ENCODE results near the gene RAPGEF4. TPM values are rescaled to one million over a fixed set of nuclear protein-coding genes. Genes with fewer than 3 reads are reported as not detected.

Gene RAPGEF4
- total RNA-seq, 1 donor: 0.36 TPM

DNA sequence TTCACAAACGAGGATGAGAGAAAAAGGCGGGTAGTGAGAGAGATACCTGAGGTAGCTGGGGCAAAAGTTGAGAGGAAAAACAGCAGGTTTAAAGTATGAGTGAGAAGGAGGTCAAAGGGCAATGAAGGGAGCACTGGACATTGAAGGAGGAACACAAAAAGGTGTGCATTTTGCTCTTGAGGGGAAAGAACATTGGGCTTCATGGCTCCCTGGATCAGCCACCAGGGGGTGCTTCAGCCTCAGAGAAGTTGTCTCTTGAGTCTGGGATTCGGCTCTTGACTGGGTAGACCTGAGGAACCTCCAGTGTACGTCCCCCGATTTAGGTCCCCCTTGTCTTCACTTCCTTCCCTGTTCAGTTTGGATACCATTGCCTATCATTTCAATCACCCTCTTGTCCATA, 128.5 kb downstream of the RAPGEF4 start:
- Histone ChIP-seq H4K20me1 (ENCODE audit: insufficient read depth, low read length) (no peaks in the 10 kb centered on the region), H3K4me3 (ENCODE audit: insufficient read depth, low read length) (no peak overlapping the region), H3K27me3 (ENCODE audit: insufficient read depth, low read length) (peaks cover 8% of the 10 kb centered on the region), H3K4me1 (ENCODE audit: insufficient read depth, low read length) (peaks cover 4% of the 10 kb centered on the region), H3K27ac (ENCODE audit: low read depth, low read length) (no peak overlapping the region), H3K9me3 (ENCODE audit: low read depth, low read length) (no peaks in the 10 kb centered on the region), H3K4me2 (ENCODE audit: insufficient read depth, low read length) (no peak overlapping the region), H2AFZ (ENCODE audit: low read length) (no peak overlapping the region), H3K36me3 (ENCODE audit: insufficient read depth, low read length) (no peaks in the 10 kb centered on the region), H3K79me2 (ENCODE audit: insufficient read depth, low read length) (no peaks in the 10 kb centered on the region)
- DNase-seq (ENCODE audit: insufficient read length, low spot score, missing footprints): no peak
- TF ChIP-seq, protein P1, sequence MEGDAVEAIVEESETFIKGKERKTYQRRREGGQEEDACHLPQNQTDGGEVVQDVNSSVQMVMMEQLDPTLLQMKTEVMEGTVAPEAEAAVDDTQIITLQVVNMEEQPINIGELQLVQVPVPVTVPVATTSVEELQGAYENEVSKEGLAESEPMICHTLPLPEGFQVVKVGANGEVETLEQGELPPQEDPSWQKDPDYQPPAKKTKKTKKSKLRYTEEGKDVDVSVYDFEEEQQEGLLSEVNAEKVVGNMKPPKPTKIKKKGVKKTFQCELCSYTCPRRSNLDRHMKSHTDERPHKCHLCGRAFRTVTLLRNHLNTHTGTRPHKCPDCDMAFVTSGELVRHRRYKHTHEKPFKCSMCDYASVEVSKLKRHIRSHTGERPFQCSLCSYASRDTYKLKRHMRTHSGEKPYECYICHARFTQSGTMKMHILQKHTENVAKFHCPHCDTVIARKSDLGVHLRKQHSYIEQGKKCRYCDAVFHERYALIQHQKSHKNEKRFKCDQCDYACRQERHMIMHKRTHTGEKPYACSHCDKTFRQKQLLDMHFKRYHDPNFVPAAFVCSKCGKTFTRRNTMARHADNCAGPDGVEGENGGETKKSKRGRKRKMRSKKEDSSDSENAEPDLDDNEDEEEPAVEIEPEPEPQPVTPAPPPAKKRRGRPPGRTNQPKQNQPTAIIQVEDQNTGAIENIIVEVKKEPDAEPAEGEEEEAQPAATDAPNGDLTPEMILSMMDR (IDR thresholded peaks at IDR 0.05; ENCODE audit: extremely low read depth, low read depth, low read length): peak; percentile 83

DNA sequence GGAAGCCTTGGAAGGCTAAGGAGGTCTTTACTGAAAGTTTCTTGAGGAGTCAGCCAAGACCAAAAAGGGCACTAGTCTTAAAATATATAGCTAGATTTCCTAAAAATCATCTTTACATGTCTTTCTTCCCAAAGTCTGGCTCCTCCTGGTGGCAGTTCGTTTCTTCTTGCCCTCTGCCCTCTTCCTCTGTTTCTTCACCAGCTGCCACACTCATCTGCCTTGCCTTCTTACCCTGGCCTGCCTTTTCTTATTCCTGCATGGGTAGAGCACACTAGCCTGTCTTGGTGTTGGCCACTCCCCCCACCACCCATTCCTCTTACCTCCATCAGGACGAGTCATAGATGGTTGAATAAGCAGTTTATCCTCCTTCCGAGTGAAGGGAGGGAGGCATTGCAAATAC, 129.8 kb downstream of the RAPGEF4 start:
- H2AFZ ChIP-seq (ENCODE audit: low read length): no peak overlapping the region
- no peak overlapping the region for H3K4me2 ChIP-seq (ENCODE audit: insufficient read depth, low read length)
- no peak overlapping the region for H3K27ac ChIP-seq (ENCODE audit: low read depth, low read length)
- no peaks in the 10 kb centered on the region for H3K36me3 ChIP-seq (ENCODE audit: insufficient read depth, low read length)
- no peaks in the 10 kb centered on the region for H4K20me1 ChIP-seq (ENCODE audit: insufficient read depth, low read length)
- no peaks in the 10 kb centered on the region for H3K4me1 ChIP-seq (ENCODE audit: insufficient read depth, low read length)
- TF ChIP-seq, protein P1 (IDR thresholded peaks at IDR 0.05; ENCODE audit: extremely low read depth, low read depth, low read length): peak; percentile 54
- H3K79me2 ChIP-seq (ENCODE audit: insufficient read depth, low read length): no peaks in the 10 kb centered on the region
- peak; percentile 26 for DNase-seq (ENCODE audit: insufficient read length, low spot score, missing footprints)
- no peak overlapping the region for H3K4me3 ChIP-seq (ENCODE audit: insufficient read depth, low read length)
- H3K9me3 ChIP-seq (ENCODE audit: low read depth, low read length): no peaks in the 10 kb centered on the region
- peaks cover 5% of the 10 kb centered on the region for H3K27me3 ChIP-seq (ENCODE audit: insufficient read depth, low read length)

DNA sequence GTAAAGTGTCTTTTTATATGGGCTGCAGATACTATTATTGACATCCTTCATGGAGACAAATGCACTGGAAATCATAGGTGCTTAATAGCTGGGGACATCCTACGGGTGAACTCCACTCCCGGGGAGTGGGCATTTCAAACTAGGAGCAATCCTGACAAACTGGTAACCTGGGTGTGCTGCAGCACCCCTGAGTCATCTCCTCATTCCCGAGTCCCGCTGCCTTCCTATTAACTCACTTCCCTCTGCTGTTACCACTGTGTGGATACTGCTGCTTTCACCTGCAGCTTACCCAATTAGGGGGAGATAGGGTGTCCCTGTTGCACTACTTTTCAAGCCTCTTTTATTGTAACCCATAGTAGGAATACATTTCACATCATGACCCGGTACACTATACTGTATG, 134.2 kb downstream of the RAPGEF4 start:
- Histone ChIP-seq H2AFZ (ENCODE audit: low read length) (no peak overlapping the region), H3K27me3 (ENCODE audit: insufficient read depth, low read length) (no peaks in the 10 kb centered on the region), H3K4me2 (ENCODE audit: insufficient read depth, low read length) (no peak overlapping the region), H3K9me3 (ENCODE audit: low read depth, low read length) (no peaks in the 10 kb centered on the region), H3K79me2 (ENCODE audit: insufficient read depth, low read length) (no peaks in the 10 kb centered on the region), H3K36me3 (ENCODE audit: insufficient read depth, low read length) (no peaks in the 10 kb centered on the region), H3K27ac (ENCODE audit: low read depth, low read length) (no peak overlapping the region), H3K4me1 (ENCODE audit: insufficient read depth, low read length) (no peaks in the 10 kb centered on the region), H4K20me1 (ENCODE audit: insufficient read depth, low read length) (no peaks in the 10 kb centered on the region), H3K4me3 (ENCODE audit: insufficient read depth, low read length) (no peak overlapping the region)
- DNase-seq (ENCODE audit: insufficient read length, low spot score, missing footprints): no peak
- TF ChIP-seq, protein P1 (IDR thresholded peaks at IDR 0.05; ENCODE audit: extremely low read depth, low read depth, low read length): no peak

DNA sequence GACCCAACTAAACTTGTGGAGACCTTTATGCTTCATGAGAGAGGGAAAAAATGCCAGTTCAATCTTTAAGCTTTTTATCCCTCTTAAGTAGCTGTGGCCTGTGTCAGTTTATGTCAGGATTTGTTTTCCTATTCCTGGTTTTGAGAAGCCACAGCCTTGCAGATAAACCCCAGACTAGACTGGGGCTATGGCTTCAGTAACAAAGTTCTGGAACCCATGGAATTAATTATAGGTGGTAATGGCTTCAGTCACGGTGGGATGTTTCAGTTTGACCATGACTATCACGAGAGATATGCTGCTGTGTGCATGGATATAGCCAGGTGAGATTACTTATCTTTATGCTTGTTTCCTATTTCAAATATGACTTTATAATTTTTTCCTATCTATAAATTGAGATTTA, 134.8 kb downstream of the RAPGEF4 start:
- Histone ChIP-seq H4K20me1 (ENCODE audit: insufficient read depth, low read length) (no peaks in the 10 kb centered on the region), H3K27ac (ENCODE audit: low read depth, low read length) (no peak overlapping the region), H3K4me2 (ENCODE audit: insufficient read depth, low read length) (no peak overlapping the region), H3K36me3 (ENCODE audit: insufficient read depth, low read length) (no peaks in the 10 kb centered on the region), H3K4me3 (ENCODE audit: insufficient read depth, low read length) (no peak overlapping the region), H3K9me3 (ENCODE audit: low read depth, low read length) (no peaks in the 10 kb centered on the region), H3K27me3 (ENCODE audit: insufficient read depth, low read length) (no peaks in the 10 kb centered on the region), H2AFZ (ENCODE audit: low read length) (no peak overlapping the region), H3K4me1 (ENCODE audit: insufficient read depth, low read length) (no peaks in the 10 kb centered on the region), H3K79me2 (ENCODE audit: insufficient read depth, low read length) (no peaks in the 10 kb centered on the region)
- no peak for DNase-seq (ENCODE audit: insufficient read length, low spot score, missing footprints)
- TF ChIP-seq, protein P1 (IDR thresholded peaks at IDR 0.05; ENCODE audit: extremely low read depth, low read depth, low read length): no peak
